ENCODE results near the gene SREBF2.
A peak's percentile ranks its signal among the peaks of the same experiment; 100 is the strongest.
"Not testable (repeated sequence)": the region's sequence is repeated elsewhere in the genome, so short reads cannot be mapped to it uniquely, and the experiment has no call there.

The SREBF2 gene

DNA sequence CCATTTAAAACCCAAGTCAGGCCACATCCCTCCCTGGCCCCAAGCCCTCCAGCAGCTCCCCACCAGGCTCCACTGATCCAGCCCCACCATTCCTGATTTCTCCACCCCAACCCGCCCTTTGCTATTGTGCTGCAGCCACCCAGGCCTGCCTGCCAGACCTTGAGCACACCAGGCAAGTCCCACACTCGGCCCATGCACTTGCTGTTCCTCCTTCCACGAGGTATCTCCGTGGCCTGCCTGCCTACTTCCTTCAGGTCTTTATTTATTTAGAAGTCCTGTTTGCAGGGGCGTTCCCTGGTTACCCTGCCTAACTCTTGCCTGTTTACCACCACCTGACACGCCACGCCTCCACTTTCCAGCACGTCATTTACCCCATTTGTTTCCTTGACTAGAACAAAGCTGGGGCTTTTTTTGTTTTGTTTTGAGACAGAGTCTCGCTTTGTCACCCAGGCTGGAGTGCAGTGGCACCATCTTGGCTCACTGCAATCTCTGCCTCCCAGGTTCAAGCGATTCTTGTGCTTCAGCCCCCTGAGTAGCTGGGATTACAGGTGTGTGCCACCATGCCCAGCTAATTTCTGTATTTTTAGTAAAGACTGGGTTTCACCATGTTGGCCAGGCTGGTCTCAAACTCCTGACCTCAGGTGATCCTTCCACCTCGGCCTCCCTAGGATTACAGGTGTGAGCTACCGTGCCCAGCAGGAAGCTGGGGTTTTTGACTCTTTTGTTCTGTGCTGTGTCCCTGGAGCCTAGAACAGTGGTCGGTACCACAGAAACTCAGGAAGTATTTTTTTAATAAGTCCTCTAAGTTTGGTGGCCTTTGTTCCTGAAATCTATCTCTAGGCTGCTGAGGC, 107.3 kb downstream of the SREBF2 start:
- DNase-seq (ENCODE audit: low read depth in 1 of 2, low spot score in 1 of 2), result peak; percentile 78 to 87

DNA sequence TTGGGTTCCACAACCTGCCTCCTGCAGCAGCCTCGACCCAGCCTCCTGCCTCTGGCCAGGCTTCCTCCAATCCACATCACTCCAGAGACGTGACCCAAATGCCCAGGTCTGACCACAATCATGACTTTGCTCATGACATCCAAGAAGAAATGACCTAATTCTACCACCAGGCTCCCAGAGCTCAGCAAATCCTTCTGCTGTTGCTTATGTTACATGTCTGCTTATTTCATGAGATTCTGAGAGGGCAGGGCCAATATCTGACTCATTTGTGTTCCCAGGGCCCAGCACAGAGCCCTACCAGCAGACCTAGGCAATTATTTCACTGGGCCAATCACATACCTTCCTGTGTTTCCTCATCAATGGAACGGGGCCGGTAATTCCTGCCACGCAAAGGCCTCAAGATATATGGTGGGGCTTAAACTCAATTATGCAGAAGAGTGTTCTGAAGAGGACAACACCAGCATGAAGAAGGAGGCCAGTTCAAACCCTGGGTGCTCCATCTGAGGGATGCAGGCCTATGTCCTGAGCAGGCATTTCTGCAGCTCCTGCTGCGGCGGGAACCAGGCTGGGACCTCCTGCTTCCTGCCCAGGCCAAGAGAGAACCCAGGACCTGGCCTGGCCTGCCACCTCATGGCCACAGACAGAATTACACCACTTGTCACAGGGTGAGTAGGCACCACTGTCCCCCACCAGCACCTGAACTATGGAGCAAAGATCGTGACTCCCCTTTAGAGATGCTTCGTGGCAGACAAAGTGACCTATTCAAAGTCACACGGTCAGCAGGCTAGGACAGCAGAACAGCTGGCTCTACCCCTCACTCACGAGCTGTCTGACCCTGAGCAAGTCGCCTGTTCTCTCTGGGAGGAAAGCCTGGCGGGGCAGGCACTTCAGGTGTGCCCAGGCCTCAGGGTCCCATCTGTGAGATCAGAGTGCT, 108.2 kb downstream of the SREBF2 start:
- peak; percentile 73 to 78 for DNase-seq (ENCODE audit: low read depth in 1 of 2, low spot score in 1 of 2)

DNA sequence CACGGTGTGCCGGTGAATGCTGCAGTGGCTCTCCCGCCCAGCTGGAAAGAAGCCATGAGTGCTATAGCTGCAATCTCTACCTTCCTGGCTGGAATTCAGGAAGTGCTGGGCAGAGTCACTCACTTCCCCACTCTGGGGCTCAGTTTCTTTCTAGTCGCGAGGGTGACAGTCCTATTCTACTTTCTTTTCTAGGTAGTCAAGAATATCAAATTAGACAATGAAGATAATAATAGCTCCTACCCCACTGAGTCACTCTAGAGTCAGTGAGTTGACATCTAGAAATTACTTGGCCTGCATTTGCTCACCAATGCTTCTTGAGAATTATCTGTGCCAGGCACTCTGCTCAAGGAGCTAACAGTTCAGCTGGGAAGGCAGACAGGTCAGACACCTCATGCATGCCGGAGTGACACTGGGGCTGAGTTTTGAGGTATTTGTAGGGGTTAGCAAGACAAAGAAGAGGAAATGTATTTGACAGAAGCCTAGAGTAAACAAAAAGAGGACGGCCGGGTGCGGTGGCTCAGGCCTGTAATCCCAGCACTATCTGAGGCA, 110.8 kb downstream of the SREBF2 start:
- DNase-seq (ENCODE audit: low read depth in 1 of 2, low spot score in 1 of 2), result no peak

DNA sequence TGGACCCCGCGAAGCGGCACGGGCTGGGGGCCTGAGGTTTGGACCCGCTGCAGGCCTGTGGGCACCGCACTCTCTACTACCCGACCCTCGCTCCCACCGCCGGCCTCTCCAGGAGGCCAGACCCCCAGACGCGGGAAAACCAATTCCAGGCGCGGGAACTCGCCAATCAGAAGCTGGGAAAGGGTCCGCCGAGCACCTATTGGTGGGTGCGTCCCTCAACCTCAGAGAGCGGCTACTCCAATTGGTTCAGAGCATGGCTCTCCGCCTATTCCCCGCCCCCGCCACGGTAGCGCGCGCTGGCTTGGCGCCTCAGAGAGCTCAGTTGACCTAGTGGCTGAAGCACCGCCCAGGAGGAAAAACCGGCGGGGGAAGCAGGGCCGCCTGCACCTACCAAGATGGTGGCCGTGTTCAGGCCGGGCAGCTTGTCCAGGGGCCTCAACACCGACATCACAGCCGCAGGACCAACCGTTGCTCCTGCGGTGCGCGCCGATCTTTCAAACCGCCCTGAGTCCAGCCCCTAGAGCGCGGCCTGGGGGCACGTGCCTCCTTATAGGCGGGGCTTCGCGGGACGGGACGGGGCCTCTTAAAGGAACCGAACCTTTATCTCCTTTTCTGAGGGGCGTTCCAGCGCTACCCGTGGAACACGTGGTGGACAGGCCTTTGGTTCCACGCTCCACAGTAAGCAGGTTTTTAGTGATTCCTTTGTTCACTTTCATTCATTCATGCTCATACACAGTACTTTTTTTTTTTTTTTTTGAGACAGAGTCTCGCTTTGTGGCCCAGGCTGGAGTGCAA, 113.9 kb downstream of the SREBF2 start, which contains the start of gene CENPM:
CENPM (minus strand) TSS at position 524 of the 795 bp plus-strand sequence; CDS start at position 448, 76 bp downstream.
- peak; percentile 70 to 81 for DNase-seq (ENCODE audit: low read depth in 1 of 2, low spot score in 1 of 2)

DNA sequence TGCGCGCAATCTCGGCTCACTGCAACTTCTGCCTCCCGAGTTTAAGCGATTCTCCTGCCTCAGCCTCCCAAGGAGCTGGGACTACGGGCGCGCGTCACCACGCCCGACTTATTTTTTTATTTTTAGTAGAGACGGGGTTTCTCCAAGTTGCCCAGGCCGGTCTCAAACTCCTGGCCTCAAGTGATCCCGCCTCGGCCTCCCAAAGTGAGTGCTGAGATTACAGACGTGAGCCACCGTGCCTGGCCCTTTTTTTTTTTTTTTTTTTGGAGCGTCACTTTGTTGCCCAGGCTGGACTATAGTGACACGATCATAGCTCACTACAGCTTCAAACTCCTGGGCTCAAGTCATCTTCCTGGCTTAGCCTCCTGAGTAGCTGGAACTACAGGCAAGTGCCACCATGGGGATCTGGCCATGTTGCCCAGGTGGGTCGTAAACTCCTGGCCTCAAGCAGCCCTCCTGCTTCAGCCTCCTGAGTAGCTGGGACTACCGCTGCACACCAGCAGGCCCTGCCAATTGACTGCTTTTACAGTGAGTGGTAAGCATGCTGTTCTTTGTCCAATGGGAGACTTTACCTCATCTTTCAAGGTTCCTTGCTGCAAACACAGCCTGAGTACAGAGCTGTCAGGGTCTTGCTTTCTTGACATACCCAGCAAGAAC, 114.6 kb downstream of the SREBF2 start:
- DNase-seq (ENCODE audit: low read depth in 1 of 2, low spot score in 1 of 2), result no peak

DNA sequence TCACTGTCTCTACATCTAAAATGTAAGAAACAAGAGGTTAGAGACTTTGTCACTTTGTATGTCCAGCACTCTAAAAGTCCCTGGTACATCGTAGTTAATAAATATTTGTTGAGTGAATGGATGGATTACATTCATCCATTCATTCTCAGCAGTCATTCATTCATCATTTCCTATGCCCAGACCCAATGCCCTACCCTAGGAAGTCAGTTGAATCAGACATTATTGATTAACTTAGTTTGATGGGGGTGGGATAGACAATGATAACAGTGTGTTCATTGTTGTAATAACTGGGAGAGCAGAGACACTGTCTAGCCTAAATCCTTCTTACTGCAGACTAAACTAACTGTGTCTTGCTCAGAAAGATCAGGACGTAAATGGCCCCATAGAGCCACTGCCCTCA, 115.2 kb downstream of the SREBF2 start:
- DNase-seq (ENCODE audit: low read depth in 1 of 2, low spot score in 1 of 2), result no peak

DNA sequence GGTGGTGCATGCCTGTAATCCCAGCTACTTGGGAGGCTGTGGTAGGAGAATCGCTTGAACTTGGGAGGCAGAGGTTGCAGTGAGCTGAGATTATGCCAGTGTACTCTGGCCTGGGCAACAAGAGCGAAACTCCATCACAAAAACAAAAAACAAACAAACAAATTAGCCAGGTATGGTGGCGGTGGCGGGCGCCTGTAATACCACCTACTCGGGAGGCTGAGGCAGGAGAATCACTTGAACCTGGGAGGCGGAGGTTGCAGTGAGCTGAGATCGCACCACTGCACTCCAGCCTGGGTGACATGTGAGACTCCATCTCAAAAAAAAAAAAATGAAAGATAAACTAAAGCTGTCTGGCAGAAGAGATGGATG, 116.0 kb downstream of the SREBF2 start:
- not testable (repeated sequence) for DNase-seq (ENCODE audit: low read depth in 1 of 2, low spot score in 1 of 2)

DNA sequence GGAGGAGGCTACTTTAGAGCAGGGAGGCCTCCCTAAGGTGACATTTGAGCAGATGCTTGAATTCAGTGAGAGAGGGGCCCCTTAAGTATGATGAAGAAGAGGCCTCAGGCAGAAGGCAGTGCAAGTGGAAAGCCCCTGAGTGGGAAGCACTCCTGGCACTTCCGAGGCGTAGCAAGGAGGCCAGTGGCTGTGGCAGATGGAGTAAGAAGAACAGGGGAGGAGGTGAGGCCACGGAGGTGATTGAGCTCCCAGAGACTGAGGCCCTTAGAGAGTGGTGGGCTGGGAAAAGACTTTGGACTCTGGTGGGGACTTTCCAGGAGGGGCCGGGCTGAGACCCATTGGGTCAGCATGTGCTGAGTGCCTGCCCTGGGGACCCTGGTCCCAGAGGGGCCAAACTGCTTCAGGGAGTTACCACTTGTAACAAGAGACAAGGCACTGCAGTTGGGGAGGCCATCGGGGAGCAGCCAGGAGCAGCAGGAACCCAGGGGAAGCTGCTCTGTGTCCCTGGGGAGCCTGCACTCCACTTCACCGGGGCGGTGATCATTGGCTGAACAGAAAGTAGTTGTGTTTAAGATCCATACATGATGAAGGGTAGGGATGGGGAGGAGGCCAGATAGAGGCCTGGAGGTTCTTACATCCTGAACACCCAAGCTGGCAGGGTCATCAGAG, 116.5 kb downstream of the SREBF2 start:
- no peak for DNase-seq (ENCODE audit: low read depth in 1 of 2, low spot score in 1 of 2)

DNA sequence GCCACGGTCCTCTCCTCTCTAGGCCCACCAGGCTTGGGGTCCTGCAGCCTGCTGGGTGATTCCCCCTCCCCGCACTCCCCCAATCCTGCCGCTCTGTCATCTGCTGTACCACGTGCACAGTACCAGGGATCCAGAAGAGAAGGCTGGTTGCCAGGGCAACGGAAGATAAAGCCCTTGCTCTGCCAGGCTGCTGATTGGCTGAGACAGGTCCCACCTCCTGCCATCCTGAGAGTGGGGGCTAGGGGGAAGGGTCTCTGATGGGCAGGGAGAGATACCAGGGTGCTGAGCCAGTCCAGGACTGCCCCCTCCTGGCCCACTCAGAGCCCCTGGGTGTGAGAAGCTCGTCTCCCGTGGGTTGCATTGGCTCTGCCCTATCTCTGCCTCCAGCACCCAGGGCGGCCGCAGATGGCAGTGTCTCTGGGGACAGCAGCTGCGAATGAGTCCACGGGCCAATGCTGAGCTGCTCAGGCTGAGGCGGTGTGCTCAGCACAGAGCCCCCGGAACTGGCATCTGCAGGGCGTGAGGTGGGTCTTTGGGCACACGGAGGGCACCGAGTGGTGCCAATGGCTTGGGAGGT, 119.1 kb downstream of the SREBF2 start, which contains the start of gene SMIM45:
SMIM45 (plus strand) TSS at position 253 of the 577 bp plus-strand sequence.
- DNase-seq (ENCODE audit: low read depth in 1 of 2, low spot score in 1 of 2), result no peak

DNA sequence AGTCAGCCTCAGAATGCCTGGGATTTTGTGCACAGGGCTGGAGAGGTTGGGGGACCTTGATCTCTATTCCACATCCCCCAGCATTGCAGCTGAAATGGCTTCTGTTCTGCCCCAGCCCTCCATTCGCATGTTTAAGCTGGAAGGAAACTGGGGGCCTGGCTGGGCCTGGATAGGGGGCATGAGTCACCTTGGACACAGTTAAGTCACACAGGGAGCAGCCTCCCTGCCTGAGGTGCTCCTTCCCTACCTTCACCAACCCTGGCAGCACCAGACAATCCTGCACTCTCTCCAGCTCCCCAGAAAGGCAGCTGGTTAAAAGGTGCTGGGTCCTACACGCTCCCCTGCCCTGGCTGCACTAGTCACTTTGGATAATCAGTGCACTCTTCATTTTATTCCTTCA, 119.8 kb downstream of the SREBF2 start:
- no peak for DNase-seq (ENCODE audit: low read depth in 1 of 2, low spot score in 1 of 2)
